GM23338 (cell line): ENCODE data around the gene CST1. TPM values are rescaled to one million over a fixed set of nuclear protein-coding genes. Genes with fewer than 3 reads are reported as not detected.

Experiments used
- ATAC-seq: fragments of 200-7000 bp; cut with Tn5 transposase; 3 replicates; pipeline ENCODE4 v1.9.1; 2020
- DNase-seq: peaks from one replicate; pipeline ENCODE4 v3.0.0-alpha.2; 2015; ENCODE audit warnings: low spot score
- H2AFZ ChIP-seq: fragments of 200-600 bp; sonication (generic); 2 replicates; pipeline ENCODE4 v1.8.0; 2016; ENCODE audit warnings: antibody characterized with exemption, mild to moderate bottlenecking, moderate library complexity
- H3F3A ChIP-seq: fragments of 200-600 bp; sonication (generic); replicated peaks from 2 replicates; pipeline ENCODE4 v1.8.0; 2017; ENCODE audit warnings: antibody characterized with exemption, mixed run types, low read depth
- H3K27ac ChIP-seq: fragments of 200-600 bp; sonication (generic); 2 replicates; pipeline ENCODE4 v1.6.1; 2016; ENCODE audit warnings: low read depth
- H3K27me3 ChIP-seq: fragments of 200-600 bp; sonication (generic); 2 replicates; pipeline ENCODE4 v1.8.0; 2016; ENCODE audit warnings: mild to moderate bottlenecking, mixed run types, moderate library complexity; ENCODE audit not compliant: insufficient read depth
- H3K36me3 ChIP-seq: fragments of 200-600 bp; sonication (generic); 2 replicates; pipeline ENCODE4 v1.8.0; 2016; ENCODE audit warnings: mild to moderate bottlenecking; ENCODE audit not compliant: insufficient read depth
- H3K4me1 ChIP-seq: fragments of 200-600 bp; sonication (generic); 2 replicates; pipeline ENCODE4 v1.8.0; 2016; ENCODE audit warnings: mild to moderate bottlenecking, moderate library complexity; ENCODE audit not compliant: insufficient read depth
- H3K4me2 ChIP-seq: fragments of 200-600 bp; sonication (generic); 2 replicates; pipeline ENCODE4 v1.7.1; 2017; ENCODE audit warnings: mixed run types
- H3K4me3 ChIP-seq: fragments of 200-600 bp; sonication (generic); 2 replicates; pipeline ENCODE4 v1.6.1; 2016; ENCODE audit warnings: mixed run types
- H3K79me2 ChIP-seq: fragments of 200-600 bp; sonication (generic); replicated peaks from 2 replicates; pipeline ENCODE4 v1.8.0; 2017; ENCODE audit warnings: mild to moderate bottlenecking; ENCODE audit not compliant: insufficient read depth
- H3K9me2 ChIP-seq: fragments of 200-600 bp; sonication (generic); 2 replicates; pipeline ENCODE4 v1.8.0; 2017; ENCODE audit not compliant: insufficient read depth
- H4K20me1 ChIP-seq: fragments of 200-600 bp; sonication (generic); replicated peaks from 2 replicates; pipeline ENCODE4 v1.8.0; 2017; ENCODE audit warnings: mild to moderate bottlenecking; ENCODE audit not compliant: insufficient read depth
- H3K27ac Mint-ChIP-seq: 2 replicates; pipeline ENCODE4 v1.8.0; 2020; ENCODE audit warnings: inconsistent platforms, mild to moderate bottlenecking, moderate library complexity, mixed read lengths
- H3K27me3 Mint-ChIP-seq: 3 replicates; pipeline ENCODE4 v1.8.0; 2022; ENCODE audit warnings: low read depth, mild to moderate bottlenecking, moderate library complexity, mixed read lengths, inconsistent platforms; ENCODE audit not compliant: insufficient read depth, poor library complexity
- H3K36me3 Mint-ChIP-seq: 3 replicates; pipeline ENCODE4 v1.8.0; 2021; ENCODE audit warnings: low read depth, mild to moderate bottlenecking, inconsistent platforms, moderate library complexity, mixed read lengths
- H3K4me1 Mint-ChIP-seq: 3 replicates; pipeline ENCODE4 v1.8.0; 2020; ENCODE audit warnings: mild to moderate bottlenecking, inconsistent platforms, mixed read lengths
- H3K4me3 Mint-ChIP-seq: 3 replicates; pipeline ENCODE4 v1.8.0; 2021; ENCODE audit warnings: moderate library complexity, mild to moderate bottlenecking, inconsistent platforms, mixed read lengths
- H3K9me3 Mint-ChIP-seq: 3 replicates; pipeline ENCODE4 v1.8.0; 2020; ENCODE audit warnings: moderate library complexity, mild to moderate bottlenecking, inconsistent platforms, mixed read lengths
- CREB1 ChIP-seq: fragments of 250-450 bp; sonication (Bioruptor Pico); IDR thresholded peaks from 2 replicates; pipeline ENCODE4 v1.5.0; 2020; ENCODE audit warnings: low read depth, mild to moderate bottlenecking, moderate library complexity
- CTCF ChIP-seq, 2 experiments: fragments of 200-600 bp in 1 of 2; sonication (generic) in 1 of 2; conservative IDR thresholded peaks; 2 replicates each; pipeline versions ENCODE4 v1.5.1 to v1.6.1; 2016 to 2017; ENCODE audit warnings: antibody characterized with exemption in 2 of 2, low read depth in 2 of 2, mild to moderate bottlenecking in 2 of 2, moderate library complexity in 1 of 2
- EZH2 ChIP-seq: fragments of 200-600 bp; sonication (generic); IDR thresholded peaks from one replicate; pipeline ENCODE4 v1.8.0; 2017; ENCODE audit warnings: antibody characterized with exemption, mild to moderate bottlenecking, low read depth; ENCODE audit not compliant: unreplicated experiment
- EZH2phosphoT487 ChIP-seq: fragments of 200-600 bp; sonication (generic); IDR thresholded peaks from one replicate; pipeline ENCODE4 v1.8.1; 2018; ENCODE audit warnings: antibody characterized with exemption; ENCODE audit not compliant: unreplicated experiment
- POLR2AphosphoS5 ChIP-seq: IDR thresholded peaks from 2 replicates; pipeline ENCODE4 v1.6.1; 2016; ENCODE audit warnings: antibody characterized with exemption, low read depth
- STAT1 ChIP-seq: IDR thresholded peaks from one replicate; pipeline ENCODE4 v1.6.1; 2016; ENCODE audit warnings: antibody characterized with exemption; ENCODE audit not compliant: unreplicated experiment
- ZNF331 ChIP-seq: fragments of 250-450 bp; sonication (Bioruptor Pico); IDR thresholded peaks from 2 replicates; pipeline ENCODE4 v1.5.0; 2020; ENCODE audit warnings: low read depth, mild to moderate bottlenecking, moderate library complexity
- polyA plus RNA-seq: library from polyadenylated mRNA; unstranded; fragments of >200 nt; fragmentation: Nextera tagmentation; extraction: Ambion mirVana; gene quantifications from 2 replicates; pipeline ENCODE4 v1.2.1, GENCODE V29; 2016
- total RNA-seq: library from RNA; depleted of rRNA; stranded (reverse); fragments of >200 nt; shearing (Covaris generic); gene quantifications from 2 replicates; pipeline ENCODE4 v1.2.3, GENCODE V29; 2014

Gene CST1
- total and polyA plus RNA-seq, 2 experiments from 2014 or later, result 1.8 to 4.9 TPM

- H3K4me3 ChIP-seq, result peak overlapping the region; percentile 32; the same call in 1 of the 2 replicates
These were observed 25.5 kb upstream of the CST1 start for GRCh38 chr20:23776067-23776771.

GRCh38 chr20:23774081-23774480 is 23.3 kb upstream of the CST1 start:
- Histone ChIP-seq H2AFZ (no peak overlapping the region), H4K20me1 (no peaks in the 10 kb centered on the region), H3K79me2 (no peaks in the 10 kb centered on the region), H3K9me2 (no peaks in the 10 kb centered on the region), H3K4me1 (peaks cover 6% of the 10 kb centered on the region; the same call in 1 of the 2 replicates), H3F3A (no peaks in the 10 kb centered on the region), H3K4me2 (no peak overlapping the region), H3K36me3 (no peaks in the 10 kb centered on the region), H3K4me3 (no peak overlapping the region), H3K27ac (no peak overlapping the region), H3K27me3 (no peaks in the 10 kb centered on the region)
- no peaks in the 10 kb centered on the region for H3K9me3 Mint-ChIP-seq
- no peak overlapping the region for H3K4me3 Mint-ChIP-seq
- no peak overlapping the region for H3K27ac Mint-ChIP-seq
- no peak for DNase-seq
- ATAC-seq, result no peak
- H3K27me3 Mint-ChIP-seq, result peaks cover 6% of the 10 kb centered on the region
- H3K36me3 Mint-ChIP-seq, result no peaks in the 10 kb centered on the region
- peaks cover 14% of the 10 kb centered on the region for H3K4me1 Mint-ChIP-seq
- TF ChIP-seq STAT1 (no peak), CREB1 (CRISPR knock-in tag) (no peak), EZH2 (no peak), POLR2AphosphoS5 (no peak), ZNF331 (CRISPR knock-in tag) (no peak), CTCF (conservative IDR thresholded peaks at IDR 0.05; ENCODE audit: low read depth in 2 of 2) (no peak), EZH2phosphoT487 (no peak)

More at GRCh38 chr20:23776067-23776771, 25.5 kb upstream of the CST1 start:
- Mint-ChIP-seq H3K27me3 (peaks cover 2% of the 10 kb centered on the region), H3K36me3 (no peaks in the 10 kb centered on the region), H3K4me1 (peaks cover 14% of the 10 kb centered on the region), H3K4me3 (peak overlapping the region; percentile 38; the same call in 1 of the 3 replicates), H3K9me3 (no peaks in the 10 kb centered on the region), H3K27ac (no peak overlapping the region)
- TF ChIP-seq CREB1 (CRISPR knock-in tag) (no peak), CTCF (conservative IDR thresholded peaks at IDR 0.05; ENCODE audit: low read depth in 2 of 2) (peak in 1 of 2 experiments; percentile 25; a peak in 2 of 4 replicates)
- Histone ChIP-seq H4K20me1 (no peaks in the 10 kb centered on the region), H3K4me1 (peaks cover 6% of the 10 kb centered on the region; the same call in 1 of the 2 replicates), H3F3A (no peaks in the 10 kb centered on the region), H3K9me2 (no peaks in the 10 kb centered on the region), H3K27ac (no peak overlapping the region), H2AFZ (peak overlapping the region; percentile 59; the same call in 1 of the 2 replicates), H3K79me2 (no peaks in the 10 kb centered on the region), H3K36me3 (no peaks in the 10 kb centered on the region), H3K27me3 (no peaks in the 10 kb centered on the region), H3K4me2 (peak overlapping the region; percentile 64; the same call in 1 of the 2 replicates)
- DNase-seq (peak; percentile 72), ATAC-seq (peak; percentile 96)
